Keratinocyte (primary cell): ENCODE data around the gene UBE2J2.
A peak's percentile ranks its signal among the peaks of the same experiment; 100 is the strongest.

Experiments used
- CTCF ChIP-seq, 3 experiments: IDR thresholded peaks in 1 of 3; conservative IDR thresholded peaks in 1 of 3; optimal IDR thresholded peaks in 1 of 3; 2 replicates in 2 of 3; 3 replicates in 1 of 3; pipeline versions ENCODE3 to v1.5.1; 2011; ENCODE audit warnings: low read length in 3 of 3, mild to moderate bottlenecking in 3 of 3, moderate library complexity in 2 of 3, control low read depth in 1 of 3, inconsistent platforms in 1 of 3; ENCODE audit not compliant: insufficient read depth in 2 of 3; ENCODE audit errors: extremely low read depth in 1 of 3
- EZH2 ChIP-seq: IDR thresholded peaks from one replicate; pipeline ENCODE4 v1.6.1; 2012; ENCODE audit warnings: inconsistent platforms, mild to moderate bottlenecking, low read length, moderate library complexity

DNA sequence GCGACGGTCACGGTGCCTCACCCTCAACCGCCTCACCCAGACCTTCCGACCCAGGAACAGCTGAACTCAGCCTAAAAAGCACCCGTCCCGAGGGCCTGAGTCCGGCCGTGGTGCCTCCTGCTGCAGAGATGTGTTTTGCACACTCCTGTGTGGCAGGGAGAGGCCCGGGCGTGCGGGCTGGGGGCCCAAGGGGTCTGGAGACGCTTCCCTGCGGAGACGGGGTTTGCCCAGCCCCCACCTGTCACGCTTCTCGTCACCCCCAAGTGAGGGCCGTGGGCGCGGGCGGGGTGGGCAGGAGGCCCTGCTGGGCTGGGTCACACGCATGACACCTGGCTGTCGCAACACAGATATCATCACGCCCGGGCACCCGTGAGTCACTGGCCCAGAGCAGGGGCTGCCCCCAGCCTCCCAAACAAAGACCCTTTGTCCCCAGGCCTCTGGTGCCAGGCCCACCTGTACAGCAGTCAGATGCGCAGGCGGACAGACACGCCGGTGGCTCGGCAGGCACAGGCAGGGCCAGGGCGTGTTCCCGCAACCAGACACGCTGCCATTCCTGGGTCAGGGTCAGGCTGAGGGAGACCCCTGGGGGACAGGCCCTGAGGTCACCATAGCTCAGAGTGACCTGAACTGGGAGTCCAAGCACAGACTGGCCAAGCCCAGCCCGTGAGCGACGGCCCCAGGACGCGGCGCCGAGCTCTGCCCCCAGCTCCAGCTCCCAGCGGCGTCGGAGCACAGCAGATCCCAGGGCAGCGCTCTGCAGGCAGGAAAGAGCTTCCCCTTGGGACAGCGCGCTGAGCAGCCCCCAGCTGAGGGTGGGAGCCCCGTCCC lies 35.6 kb downstream of the UBE2J2 start:
- TF ChIP-seq EZH2 (peak; percentile 20), CTCF (optimal IDR thresholded peaks at IDR 0.05 in 1 of 3, IDR thresholded peaks at IDR 0.05 in 1 of 3, conservative IDR thresholded peaks at IDR 0.05 in 1 of 3; ENCODE audit: extremely low read depth in 1 of 3, insufficient read depth in 2 of 3, low read length in 3 of 3) (peak in 1 of 3 experiments; percentile 7)
